Ammon's horn (tissue), 1 donor: ENCODE results near the gene SRD5A2.
"Not testable (repeated sequence)": the region's sequence is repeated elsewhere in the genome, so short reads cannot be mapped to it uniquely, and the experiment has no call there.

Source experiments
- DNase-seq: peaks from one replicate; pipeline ENCODE4 v3.0.0-alpha.2; 2016; ENCODE audit warnings: low spot score

SRD5A2 gene

DNA sequence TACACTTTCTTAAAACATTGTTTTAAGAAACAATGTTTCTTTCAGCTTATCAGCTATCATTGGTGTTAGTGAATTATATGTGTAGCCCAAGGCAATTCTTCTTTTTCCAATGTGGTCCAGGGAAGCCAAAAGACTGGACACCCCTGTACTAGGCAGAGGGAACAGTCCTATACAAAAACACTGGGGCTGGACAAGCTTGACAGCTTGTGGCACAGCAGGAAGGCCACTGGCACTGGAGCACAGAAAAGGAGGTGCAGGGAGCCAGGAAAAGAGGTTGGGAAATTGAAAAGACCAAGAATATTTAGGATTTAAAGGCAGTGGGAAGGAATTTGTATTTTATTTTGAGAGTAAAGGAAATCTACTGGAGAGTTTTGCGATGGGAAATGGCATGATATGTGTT is 47.7 kb downstream of the SRD5A2 start:
- DNase-seq: no peak

DNA sequence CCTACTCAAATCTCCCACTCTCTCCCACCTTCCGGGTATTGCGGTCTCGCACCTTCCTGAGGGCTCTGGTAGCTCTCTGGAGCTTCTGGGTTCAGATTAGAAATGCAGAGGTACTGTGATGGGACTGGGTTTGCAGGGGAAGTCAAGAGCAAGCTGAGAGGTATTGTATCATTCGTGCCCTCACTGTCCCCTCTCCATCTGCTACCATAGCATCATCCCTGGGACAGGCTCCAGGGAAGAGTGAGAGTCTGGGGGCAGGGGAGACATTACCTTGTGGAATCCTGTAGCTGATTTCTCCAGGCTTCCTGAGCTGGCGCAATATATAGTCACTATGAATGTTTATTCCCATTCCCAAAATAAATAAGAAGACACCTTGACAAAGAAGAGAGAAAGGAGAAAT is 49.6 kb downstream of the SRD5A2 start:
- DNase-seq: no peak

DNA sequence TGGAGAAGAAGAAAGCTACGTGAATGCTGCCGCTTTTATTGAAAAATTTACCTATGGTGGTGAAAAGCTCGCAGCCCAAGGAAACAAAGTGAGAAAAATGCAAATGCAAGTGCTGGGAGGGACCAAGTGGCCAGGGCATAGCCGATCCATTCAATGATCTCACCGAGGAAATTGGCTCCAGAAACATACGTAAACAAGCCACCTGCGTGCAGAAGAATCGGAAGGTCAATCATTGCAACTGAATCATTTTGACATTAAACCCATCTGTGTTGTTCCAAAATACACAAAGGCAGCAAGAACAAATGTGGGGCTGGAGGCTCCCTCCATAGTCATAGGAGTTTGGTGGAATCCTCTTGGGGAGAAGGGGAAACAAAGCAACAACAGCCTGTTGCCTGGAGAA is 51.5 kb downstream of the SRD5A2 start:
- no peak for DNase-seq

DNA sequence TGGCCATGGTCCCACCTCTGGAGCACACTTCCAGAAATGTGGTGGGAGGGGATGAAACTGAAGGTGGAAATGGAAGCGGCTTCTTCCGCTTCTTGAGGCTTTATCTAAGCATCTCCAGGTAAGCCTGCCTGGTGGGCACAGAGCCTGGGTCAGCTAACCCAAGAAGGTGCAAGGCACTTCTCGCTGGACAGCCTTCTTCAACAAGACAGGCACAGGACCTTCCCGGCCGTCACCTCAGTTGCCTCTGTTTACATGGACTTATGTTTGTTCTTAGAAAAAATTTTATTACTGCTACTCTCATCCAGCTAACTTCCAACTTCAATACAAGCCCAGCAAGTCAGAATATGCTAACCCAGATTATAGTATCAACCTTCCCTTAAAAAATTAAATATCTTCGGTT is 51.9 kb downstream of the SRD5A2 start:
- DNase-seq: no peak

DNA sequence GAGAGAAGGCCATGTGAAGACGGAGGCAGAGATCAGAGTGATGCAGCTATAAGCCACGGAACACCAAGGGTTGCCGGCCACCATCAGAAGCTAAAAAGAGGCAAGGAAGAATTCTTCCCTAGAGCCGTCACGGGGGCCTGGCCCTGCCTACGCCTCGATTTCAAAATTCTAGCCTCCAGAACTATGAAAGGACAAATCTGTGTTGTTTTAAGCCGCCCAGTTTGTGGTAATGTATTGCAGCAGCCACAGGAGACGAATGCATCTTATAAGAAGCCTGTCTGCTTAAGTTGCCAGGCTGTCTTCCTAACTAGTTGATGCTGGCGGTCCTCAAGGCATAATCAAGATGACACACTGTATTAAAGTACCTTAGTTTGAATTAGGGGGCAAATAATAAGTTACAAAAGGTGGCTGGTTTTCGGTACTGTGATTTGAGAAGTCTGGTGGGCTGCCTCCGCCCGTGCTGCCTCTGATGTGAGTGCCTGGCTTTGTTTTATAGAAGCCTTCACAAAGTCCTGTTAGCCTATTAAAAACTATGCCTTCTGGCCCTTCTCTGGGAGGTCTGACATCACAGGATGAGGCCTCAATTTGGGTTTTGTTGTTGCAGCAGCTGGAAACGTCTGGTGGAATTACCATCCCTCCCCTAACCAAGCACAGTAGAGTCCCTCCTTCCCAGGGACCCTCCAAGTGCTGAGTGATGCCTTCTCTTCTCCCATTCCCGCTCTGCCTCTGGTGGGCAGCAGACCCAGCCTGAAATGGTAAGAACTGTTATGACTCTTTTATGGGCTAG is 53.6 kb downstream of the SRD5A2 start:
- DNase-seq: no peak

DNA sequence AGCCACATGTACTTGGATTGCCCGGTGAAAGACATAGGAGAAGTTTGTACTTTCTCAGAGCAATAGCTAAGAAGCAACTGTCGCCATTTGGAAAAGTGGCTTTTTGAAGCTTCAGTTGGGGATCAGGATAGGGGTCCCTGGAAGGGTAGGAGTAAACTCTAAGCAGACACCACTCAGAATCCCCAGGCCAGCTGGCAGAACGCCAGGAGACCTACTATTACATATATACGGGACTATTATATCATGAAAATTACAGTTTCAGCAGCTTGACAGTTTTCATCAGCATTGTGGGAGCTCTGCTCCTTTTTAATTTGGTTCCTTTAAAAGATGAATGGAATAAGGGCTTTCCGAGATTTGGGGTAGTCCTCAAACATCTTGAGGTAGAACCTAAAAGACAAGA is 54.9 kb downstream of the SRD5A2 start:
- no peak for DNase-seq

DNA sequence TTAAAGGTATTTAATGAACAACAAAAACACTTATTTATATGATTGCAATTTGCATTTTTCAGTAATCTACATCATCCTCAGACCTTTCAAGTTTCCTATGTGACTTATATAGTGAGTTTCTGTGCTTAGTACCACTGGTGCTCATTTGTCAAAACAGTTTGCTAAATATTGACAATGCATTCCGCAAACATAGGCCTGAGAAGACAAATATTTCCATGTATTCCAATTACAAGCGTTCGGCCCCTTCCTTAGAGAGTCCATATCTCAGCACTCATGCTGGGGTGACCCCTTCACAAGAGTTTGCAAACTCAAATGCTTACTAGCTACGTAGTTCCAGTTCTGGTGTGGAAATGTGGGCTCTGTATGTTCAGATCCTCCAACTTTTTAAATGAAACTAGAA is 56.1 kb downstream of the SRD5A2 start:
- no peak for DNase-seq

DNA sequence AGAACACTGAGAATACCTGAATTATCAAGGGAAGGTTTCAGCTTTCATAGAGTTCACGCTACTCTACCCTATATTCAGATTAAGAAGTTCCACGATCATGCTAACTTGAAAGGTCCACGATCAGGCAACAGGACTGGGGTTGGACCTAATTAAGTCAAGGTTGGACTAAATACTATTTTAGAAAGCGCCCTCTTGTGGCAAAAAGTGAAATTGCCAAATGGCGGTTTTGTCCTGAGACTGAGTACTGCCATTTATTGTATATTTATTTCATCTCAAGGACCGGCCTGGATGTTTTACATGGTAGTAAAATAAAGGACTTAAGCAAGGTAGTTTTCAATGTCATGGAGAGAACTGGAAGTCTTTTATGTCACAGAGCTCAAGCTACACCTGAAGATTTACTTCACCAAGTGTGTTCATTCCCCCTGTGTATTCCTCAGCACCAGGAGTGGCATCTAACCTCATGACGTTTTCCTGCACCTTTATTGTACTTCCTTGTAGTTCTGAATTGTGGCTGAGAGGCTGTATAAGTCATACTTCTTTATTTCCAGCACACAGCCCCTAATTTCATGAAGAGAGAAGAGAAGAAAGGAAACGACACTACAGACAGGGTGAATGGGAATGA is 56.8 kb downstream of the SRD5A2 start:
- no peak for DNase-seq

DNA sequence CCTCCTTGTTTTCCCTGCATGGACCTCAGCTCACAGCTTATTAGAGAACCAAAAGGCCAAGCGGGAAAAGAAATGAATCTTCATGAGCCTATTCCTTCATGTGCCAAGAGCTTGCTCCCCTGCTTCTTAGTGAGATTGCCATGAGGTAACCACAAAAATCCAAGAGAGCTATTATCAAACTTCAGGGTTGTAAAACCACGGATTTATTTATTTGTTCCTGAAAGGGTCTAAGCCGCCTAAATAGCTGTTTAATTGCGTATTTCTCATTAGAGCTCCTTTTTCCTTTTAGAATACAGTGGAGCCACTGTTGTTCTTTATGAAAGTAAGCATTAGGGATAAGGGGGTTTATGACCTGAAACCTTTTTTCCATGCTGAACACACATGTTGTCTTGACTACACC is 58.0 kb downstream of the SRD5A2 start:
- DNase-seq: no peak

DNA sequence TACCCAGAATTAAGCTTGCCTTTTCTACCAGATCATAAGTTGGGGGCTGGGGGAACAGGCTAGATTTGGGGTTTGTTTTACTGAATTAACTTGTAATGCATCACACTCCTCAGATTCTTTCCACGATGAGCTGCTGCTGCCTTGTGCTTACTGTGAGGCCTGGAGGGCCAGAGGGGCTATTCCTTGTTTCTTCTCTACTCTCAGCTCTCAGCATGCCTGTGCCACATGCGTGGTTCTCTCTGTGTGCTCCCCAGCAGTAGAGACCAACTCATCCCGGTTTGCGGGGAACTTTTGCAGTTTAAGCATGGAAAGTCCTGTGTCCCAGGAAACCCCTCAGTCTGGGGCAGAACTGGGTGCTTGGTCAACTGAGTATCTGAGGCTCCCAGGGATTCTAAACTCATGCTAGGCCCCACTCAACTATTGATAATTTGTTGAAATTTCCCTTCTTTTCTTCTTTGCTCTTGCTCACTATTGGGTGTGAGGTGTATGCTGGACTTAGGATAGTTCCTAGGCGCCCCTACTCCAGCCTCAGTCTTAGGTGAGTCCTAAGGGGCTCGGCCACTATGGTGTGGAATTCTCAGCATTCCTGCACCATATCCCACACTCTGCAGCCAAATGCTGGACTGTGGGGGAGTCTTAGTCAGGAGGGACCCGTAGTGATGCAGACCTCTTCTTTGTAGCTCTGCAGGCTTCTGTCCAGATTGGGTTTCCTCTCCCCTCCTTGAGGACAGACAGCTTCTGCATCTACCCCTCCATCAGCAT is 63.1 kb downstream of the SRD5A2 start:
- no peak for DNase-seq

DNA sequence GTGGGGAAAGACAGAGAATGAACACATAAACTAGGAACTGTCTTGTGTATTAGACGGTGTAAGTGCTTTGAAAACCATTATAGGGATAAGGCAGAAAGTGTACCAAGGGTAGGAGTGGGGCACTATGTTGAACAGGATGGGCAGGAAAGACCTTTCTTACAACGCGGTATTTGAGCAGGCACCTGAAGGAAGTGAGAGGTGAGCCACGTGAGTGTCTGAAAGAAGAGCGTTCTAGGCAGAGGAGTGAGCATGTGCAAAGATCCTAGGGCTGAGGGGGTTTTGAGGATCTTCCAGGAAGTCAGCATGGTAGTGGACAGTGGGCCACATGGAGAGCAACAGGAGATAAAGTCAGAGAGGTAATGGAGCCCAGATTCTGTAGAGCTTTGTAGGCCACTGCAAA is 65.2 kb downstream of the SRD5A2 start:
- DNase-seq: no peak

DNA sequence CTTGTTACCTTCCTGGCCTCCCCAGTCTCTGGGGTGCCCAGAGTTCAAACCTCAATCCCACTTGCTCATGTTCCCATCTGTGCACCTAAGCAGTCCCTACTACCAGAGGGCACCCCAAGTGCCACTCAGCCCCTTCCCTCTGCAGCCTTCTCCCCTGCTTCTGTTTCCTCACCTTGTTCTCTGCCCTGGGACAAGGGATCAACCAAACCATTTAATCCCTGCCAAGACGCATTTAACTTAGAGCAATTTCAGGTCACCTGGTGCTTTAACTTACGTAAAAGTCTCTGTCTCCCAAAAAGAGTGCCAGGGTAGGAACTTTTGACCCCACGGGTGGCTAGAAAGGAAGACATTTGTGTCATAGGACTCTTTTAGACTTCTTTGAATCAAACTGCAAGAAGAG is 67.2 kb downstream of the SRD5A2 start:
- DNase-seq: no peak

DNA sequence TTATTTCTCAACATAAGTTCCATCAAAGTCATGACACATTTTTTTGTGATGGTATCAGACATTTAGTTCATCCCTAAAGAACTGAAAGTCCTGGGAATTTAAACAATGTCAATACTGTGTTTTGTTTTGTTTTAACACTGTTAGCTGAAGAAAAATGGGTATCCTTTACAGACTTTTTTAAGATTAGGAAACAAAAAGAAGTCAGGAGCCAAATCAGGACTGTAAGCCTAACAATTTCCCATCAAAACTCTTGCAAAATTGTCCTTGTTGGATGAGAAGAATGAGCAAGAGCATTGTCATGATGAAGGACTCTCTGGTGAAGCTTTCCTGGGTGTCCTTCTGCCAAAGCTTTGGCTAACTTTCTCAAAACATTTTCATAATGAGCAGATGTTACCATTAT is 69.4 kb downstream of the SRD5A2 start:
- DNase-seq: no peak

DNA sequence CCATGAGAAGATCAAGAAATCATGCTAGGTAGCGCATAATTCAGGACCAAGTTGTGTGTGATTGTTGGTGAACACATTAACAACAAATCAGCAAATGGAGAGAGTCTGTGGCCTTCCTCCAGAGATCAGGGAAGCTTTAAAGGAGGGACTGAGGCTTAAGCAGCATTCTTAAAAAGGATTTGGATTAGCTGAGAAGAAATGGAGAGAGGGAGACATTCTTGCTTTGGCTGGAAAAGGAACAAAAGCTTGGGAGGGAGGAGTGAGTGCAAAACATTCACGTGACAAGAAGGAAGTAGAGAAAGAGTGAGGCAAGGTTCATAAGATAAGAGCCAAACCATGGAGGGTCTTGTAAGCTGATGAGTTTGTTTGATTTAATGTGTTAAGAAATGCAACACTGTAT is 75.6 kb downstream of the SRD5A2 start:
- no peak for DNase-seq

DNA sequence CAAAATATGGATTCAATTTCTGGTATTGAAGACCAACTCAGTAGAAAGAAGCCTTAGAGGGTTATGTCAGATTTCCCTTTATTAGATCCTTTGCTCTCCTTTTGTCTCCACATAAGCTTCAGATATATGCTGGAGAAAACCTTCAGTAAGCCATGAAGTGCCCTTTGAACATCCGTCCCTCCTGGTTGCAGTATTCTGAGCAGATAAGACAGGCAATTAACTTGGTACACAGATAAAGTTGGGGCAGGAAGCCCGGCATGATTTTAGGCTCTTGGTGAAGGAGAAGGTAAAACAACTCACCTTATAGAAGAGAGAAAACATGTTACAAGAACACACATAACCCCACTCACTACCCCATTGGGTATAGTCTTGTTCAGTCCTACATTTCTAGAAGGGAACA is 76.4 kb downstream of the SRD5A2 start:
- no peak for DNase-seq

DNA sequence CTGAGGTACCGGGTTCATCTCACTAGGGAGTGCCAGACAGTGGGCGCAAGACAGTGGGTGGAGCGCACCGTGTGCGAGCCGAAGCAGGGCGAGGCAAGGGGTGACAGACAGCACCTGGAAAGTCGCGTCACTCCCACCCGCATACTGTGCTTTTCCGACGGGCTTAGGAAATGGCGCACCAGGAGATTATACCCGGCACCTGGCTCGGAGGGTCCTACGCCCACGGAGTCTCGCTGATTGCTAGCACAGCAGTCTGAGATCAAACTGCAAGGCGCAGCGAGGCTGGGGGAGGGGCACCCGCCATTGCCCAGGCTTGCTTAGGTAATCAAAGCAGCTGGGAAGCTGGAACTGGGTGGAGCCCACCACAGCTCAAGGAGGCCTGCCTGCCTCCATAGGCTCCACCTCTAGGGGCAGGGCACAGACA is 84.3 kb downstream of the SRD5A2 start:
- DNase-seq: not testable (repeated sequence)

DNA sequence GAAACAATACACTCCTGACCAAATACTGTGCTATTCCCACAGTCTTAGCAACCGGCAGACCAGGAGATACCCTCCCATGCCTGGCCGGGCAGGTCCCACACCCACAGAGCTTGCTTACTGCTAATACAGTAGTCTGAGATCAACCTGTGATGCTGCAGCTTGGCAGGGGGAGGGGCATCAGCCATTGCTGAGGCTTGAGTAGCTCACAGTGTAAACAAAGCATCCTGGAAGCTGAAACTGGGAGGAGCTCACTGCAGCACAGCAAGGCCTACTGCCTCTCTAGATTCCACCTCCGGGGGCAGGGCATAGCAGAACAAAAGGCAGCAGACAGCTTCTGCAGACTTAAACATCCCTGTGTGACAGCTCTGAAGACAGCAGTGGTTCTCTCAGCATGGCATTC is 91.4 kb downstream of the SRD5A2 start:
- DNase-seq: not testable (repeated sequence)

DNA sequence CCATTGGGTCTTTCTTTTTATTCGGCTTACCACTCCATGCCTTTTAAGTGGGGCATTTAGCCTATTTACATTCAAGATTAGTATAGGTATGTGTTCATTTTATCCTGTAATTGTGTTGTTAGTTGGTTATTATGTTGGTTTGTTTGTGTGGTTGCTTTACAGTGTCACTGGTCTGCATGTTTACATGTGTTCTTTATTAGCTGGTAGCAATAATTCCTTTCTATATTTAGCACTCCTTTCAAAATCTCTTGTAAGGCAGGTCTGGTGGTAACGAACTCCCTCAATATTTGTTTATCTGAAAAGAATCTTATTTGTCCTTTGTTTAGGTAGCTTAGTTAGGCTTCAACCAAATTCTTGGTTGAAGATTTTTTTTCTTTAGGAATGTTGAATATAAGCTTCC is 97.5 kb downstream of the SRD5A2 start:
- no peak for DNase-seq

DNA sequence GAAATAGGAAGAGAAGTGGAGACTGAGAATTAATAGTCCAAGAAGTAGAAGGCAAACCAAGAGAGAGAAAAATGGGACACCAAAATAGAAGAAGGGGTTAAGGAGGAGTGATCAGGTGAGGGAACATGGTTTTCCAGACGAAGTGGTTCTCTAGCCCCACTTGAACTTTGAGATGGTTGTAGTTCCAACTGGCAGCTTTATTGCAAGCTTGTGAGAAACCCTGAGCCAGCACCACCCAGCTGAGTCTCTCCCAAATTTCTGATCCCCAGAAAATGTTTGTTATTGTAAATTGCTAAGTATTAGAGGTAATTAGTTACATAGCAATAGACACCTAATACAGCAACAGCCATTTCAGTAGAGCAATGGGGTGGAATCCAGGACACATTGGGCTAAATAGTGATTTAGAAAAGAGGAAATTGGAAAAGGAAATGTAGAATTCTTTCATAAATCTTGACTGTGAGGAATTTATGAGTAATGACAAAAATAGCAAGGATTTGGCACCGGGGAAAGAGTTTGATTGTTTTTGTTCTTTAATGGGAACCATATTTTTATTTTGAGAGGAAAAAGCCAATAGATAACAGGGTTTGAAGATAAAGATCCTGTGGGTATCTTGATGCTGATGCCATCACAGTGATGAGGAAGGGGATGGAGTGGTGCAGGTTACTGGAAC is 104.1 kb downstream of the SRD5A2 start:
- DNase-seq: no peak

DNA sequence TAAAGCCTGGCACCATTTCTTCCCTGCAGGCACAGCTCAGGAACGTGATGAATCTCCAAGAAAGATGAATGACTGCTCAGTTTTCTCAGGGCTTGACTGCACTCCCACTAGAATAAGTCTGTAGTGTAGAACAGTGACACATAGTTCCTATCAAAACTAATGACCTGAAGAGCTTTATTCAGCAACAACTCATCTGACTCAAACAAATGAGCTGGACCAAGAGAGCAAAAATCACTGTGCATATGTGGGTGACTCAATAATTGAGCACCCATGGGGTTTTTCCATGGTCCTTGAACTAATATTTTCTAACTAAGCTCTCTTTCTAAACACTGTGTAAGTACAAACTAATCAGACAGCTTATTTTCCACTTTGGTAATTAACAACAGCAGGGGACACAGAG is 105.0 kb downstream of the SRD5A2 start:
- DNase-seq: no peak

DNA sequence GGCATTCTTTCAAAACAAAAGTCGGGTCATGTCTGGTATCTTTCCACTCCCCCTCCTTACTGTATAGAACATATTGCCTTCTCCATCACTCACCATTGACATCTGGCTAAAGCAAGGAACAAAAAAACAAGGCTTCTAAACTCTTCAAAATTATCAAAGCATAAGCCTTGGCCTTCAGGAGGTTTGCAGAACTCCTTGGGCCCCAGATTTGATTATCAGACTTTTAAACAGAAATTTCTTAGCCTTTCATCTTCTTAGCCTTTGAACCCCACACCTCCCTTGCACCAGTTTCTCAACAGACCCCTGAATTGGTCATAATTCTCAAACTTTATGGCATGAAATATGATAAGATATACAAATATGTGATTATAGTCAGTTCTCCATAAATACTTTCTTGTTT is 106.4 kb downstream of the SRD5A2 start:
- no peak for DNase-seq
